NT2/D1 (cell line): ENCODE results near the gene UBE2F.

Experiments used
- SUZ12 ChIP-seq: IDR thresholded peaks from 2 replicates; pipeline ENCODE4 v1.6.1; 2011; ENCODE audit not compliant: insufficient read length, insufficient read depth; ENCODE audit errors: extremely low read depth
- YY1 ChIP-seq: IDR thresholded peaks from 2 replicates; pipeline ENCODE4 v1.6.1; 2011; ENCODE audit not compliant: insufficient read length, insufficient read depth
- ZNF274 ChIP-seq: IDR thresholded peaks from 2 replicates; pipeline ENCODE4 v1.6.1; 2011; ENCODE audit warnings: mild to moderate bottlenecking, low read depth, low read length

DNA sequence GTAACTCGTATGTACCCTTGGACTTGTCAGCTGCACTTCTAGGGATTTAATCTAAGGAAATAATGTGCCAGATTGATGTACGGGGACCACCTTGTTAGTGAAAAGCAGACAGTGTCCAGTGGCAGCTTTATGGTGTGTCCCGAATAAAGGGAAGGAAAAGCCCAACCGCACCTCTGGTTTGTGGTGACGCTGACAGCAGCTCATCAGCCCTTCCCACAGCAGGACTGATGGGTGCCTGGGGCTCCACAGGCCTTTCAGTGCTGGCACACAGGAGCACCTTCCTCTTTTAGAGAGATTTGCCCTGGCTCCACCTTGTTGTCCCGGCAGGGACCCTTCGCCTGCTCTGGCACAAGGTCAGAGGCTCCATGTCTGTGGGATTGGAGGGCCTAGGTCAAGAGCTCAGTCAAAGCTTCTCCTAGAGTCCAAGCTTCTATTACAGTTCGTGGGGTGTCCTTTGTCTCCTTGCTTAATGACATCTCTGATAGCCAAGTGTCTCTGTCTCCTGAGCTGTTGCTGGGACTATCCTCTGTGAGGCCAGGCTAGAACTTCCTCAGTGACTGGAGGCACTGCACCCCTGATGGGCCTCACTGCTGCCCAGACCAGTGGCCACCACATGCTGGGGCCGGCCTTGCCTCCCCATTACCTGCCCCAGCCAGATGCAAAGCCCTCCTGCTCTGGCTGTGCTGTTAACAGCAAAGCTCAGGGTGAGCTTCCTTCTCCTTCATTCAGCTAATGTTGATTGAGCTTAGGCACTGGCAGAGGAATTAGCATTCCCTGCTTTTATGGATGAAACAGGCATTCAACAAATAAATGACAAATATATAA is 61.0 kb downstream of the UBE2F start:
- TF ChIP-seq YY1: no peak
- TF ChIP-seq ZNF274: no peak
- TF ChIP-seq SUZ12: no peak
